BJ (cell line): Measurements from ENCODE around the gene CREB3L2. TPM values are rescaled to one million over a fixed set of nuclear protein-coding genes. Genes with fewer than 3 reads are reported as not detected.

Experiments used
- CTCF ChIA-PET: fragments of 350-600 bp; formaldehyde crosslinking; extraction: SDS; loops from one replicate; lab custom pipeline; 2021; ENCODE audit warnings: antibody characterized with exemption, inconsistent platforms; lab: Yijun Ruan, JAX
- POLR2A ChIA-PET: fragments of 300-600 bp; sonication (Branson Sonifier 250); formaldehyde crosslinking; extraction: SDS; loops from one replicate; lab custom pipeline; 2021; ENCODE audit warnings: antibody characterized with exemption; lab: Charles Lee
- DNase-seq: peaks from one replicate; pipeline ENCODE4 v3.0.0-alpha.2; 2011; ENCODE audit warnings: low read depth
- H3K27me3 ChIP-seq: 2 replicates; pipeline ENCODE4 v1.6.0; 2011; ENCODE audit warnings: low read length; ENCODE audit not compliant: control insufficient read depth, insufficient read depth
- H3K36me3 ChIP-seq: 2 replicates; pipeline ENCODE4 v1.5.1; 2011; ENCODE audit warnings: low read length; ENCODE audit not compliant: control insufficient read depth, insufficient read depth
- H3K4me3 ChIP-seq: 2 replicates; pipeline ENCODE4 v1.5.1; 2011; ENCODE audit warnings: low read depth, mild to moderate bottlenecking, control low read depth, low read length
- polyA plus RNA-seq: library from polyadenylated mRNA; depleted of rRNA; stranded (reverse); fragments of >200 nt; gene quantifications from 2 replicates; pipeline ENCODE4 v1.2.3, GENCODE V29; 2011
- TF ChIP-seq, protein P1 (sequence below): IDR thresholded peaks from 2 replicates; pipeline ENCODE4 v1.5.1; 2011; ENCODE audit warnings: low read depth, mild to moderate bottlenecking, control low read depth, inconsistent platforms, low read length, moderate library complexity; ENCODE audit not compliant: insufficient read depth

The CREB3L2 gene
- polyA plus RNA-seq, 1 experiment = 62.2 TPM

DNA sequence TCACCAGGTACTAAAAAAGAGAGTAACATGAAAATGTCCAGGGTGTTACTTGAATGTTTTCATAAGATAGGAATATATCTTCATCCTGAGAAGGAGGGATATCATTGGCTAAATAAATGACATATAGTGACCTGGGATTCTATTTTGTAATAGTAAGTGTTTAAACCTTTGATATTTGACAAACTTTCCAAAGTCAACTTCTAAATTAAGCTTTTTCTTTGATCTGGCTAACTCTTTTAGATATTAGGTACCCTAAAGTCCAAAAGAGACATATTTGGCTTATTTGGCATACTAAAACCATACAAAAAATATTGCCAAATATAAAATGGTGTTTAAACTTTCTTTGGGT, 22.4 kb upstream of the CREB3L2 start:
- H3K27me3 ChIP-seq = no peaks in the 10 kb centered on the region; the same call in 1 of the 2 replicates
- POLR2A ChIA-PET = no interaction called here
- CTCF ChIA-PET = interaction anchor here (0.7 to 1.1 kb wide), 2 partner anchors 15 to 1205 kb away, joined by 3 read pairs; no protein-coding TSS in a partner anchor
- TF ChIP-seq, protein P1, sequence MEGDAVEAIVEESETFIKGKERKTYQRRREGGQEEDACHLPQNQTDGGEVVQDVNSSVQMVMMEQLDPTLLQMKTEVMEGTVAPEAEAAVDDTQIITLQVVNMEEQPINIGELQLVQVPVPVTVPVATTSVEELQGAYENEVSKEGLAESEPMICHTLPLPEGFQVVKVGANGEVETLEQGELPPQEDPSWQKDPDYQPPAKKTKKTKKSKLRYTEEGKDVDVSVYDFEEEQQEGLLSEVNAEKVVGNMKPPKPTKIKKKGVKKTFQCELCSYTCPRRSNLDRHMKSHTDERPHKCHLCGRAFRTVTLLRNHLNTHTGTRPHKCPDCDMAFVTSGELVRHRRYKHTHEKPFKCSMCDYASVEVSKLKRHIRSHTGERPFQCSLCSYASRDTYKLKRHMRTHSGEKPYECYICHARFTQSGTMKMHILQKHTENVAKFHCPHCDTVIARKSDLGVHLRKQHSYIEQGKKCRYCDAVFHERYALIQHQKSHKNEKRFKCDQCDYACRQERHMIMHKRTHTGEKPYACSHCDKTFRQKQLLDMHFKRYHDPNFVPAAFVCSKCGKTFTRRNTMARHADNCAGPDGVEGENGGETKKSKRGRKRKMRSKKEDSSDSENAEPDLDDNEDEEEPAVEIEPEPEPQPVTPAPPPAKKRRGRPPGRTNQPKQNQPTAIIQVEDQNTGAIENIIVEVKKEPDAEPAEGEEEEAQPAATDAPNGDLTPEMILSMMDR = no peak
- no peak overlapping the region for H3K4me3 ChIP-seq
- DNase-seq = no peak
- H3K36me3 ChIP-seq = no peaks in the 10 kb centered on the region

DNA sequence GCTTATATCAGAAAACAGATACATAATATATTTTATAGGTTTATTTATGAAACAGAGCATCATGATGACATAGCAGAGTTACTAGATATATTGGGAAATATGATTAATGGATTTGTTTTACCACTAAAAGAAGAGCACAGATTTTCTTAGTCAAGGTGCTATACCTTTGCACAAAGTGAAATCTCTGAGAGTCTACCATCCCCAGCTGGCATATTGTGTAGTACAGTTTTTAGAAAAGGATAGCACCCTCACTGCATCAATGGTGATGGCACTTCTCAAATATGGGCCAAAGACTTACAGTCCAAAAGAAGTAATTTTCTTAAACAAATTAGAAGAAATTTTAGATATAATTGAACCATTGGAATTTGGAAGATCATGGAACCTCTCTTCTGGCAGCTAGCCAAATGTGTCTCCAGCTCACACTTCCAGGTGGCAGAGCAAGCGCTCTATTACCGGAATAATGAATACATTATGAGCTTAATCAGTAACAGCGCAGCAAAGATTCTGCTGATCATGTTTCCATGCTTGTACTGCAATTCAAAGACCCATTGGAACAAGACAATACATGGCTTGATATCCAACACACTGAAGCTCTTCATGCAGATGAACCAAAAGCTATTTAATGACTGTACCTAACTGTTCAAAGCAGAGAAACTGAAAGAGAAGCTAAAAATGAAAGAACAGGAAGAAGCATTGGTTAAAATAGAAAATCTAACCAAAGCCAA, 21.9 kb upstream of the CREB3L2 start:
- H3K36me3 ChIP-seq = no peaks in the 10 kb centered on the region
- ChIA-PET POLR2A (no interaction called here), CTCF (interaction anchor here (0.7 to 1.1 kb wide), 2 partner anchors 15 to 1205 kb away, joined by 3 read pairs; no protein-coding TSS in a partner anchor)
- DNase-seq = no peak
- TF ChIP-seq, protein P1 = no peak
- H3K4me3 ChIP-seq = no peak overlapping the region
- H3K27me3 ChIP-seq = no peaks in the 10 kb centered on the region; the same call in 1 of the 2 replicates

DNA sequence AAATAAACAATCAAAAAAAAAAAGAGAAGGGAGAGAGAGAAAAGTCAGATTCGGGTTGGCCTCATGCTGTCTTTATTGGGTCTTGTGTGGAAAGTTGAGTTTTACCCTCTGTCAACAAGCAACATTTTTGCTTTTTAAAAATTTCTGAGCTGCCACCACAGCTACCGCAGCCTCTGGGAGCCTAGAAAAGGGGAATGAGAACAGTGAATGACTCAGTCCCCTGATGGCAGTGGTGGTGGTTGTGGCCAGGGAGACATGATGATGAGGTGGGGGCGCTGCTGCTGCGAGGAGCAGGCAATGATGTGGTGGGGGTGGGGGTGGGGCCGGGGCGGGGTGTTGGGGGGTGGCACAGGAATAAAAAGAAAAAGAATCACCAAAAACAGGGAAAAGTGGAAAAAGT, 20.0 kb upstream of the CREB3L2 start:
- CTCF ChIA-PET = interaction anchor here (0.6 to 1.1 kb wide), 2 partner anchors 8 to 20 kb away, joined by 3 to 4 read pairs; partner anchors contain the start of gene CREB3L2
- DNase-seq = no peak
- TF ChIP-seq, protein P1 = no peak
- no peaks in the 10 kb centered on the region for H3K27me3 ChIP-seq
- no peaks in the 10 kb centered on the region for H3K36me3 ChIP-seq
- POLR2A ChIA-PET = no interaction called here
- no peak overlapping the region for H3K4me3 ChIP-seq

DNA sequence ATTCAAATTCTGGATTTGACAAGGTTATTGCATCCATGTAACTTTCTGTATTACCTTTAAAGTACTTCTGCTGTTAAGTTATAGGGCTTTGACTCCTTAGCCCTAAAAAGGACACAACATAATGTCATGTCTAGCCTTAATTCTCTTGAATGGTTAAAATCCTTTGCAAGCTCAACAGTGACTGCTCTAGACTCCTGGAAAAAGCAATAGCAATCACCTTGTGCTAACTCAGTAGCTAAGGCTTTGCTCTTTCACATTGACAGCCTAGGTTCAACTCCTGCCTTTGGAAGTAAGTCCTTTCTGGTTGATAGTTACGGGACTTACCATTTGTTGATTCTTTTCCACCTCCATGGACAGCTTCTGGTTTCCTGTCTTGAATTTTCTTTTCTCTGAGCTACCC, 16.1 kb upstream of the CREB3L2 start:
- POLR2A ChIA-PET = no interaction called here
- TF ChIP-seq, protein P1 = no peak
- DNase-seq = no peak
- peaks cover 3% of the 10 kb centered on the region; the same call in 1 of the 2 replicates for H3K27me3 ChIP-seq
- CTCF ChIA-PET = interaction anchor here (0.8 kb wide), 1 partner anchor 14 kb away, joined by 3 read pairs; no protein-coding TSS in a partner anchor
- no peaks in the 10 kb centered on the region for H3K36me3 ChIP-seq
- H3K4me3 ChIP-seq = no peak overlapping the region

DNA sequence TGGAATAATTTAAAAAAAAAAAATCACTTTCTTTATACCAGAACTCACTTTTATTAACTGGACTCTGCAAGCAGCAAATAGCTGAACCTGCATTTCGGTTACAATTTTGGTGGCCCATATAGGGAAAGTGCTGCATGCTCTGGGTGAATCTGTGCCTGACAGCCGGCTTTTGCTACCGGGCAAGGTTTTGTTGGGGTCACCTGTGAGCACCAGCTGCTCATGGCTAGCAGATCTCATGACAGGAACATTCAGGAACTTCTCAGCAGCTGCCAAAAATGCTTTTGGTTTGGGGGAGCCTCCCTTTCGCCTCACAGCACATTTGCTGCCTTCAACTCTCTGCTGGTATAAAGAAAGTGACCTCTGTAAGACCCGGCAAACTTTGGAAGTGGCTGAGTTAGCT, 13.2 kb upstream of the CREB3L2 start:
- Histone ChIP-seq H3K36me3 (no peaks in the 10 kb centered on the region), H3K4me3 (no peak overlapping the region), H3K27me3 (peaks cover 3% of the 10 kb centered on the region; the same call in 1 of the 2 replicates)
- POLR2A ChIA-PET = no interaction called here
- CTCF ChIA-PET = interaction anchor here (0.8 to 4.6 kb wide), 6 partner anchors 12 to 726 kb away, joined by 3 to 25 read pairs (median 5); partner anchors contain the start of gene CREB3L2
- DNase-seq = no peak
- TF ChIP-seq, protein P1 = no peak
